ENCODE data around the gene JUND.

DNA sequence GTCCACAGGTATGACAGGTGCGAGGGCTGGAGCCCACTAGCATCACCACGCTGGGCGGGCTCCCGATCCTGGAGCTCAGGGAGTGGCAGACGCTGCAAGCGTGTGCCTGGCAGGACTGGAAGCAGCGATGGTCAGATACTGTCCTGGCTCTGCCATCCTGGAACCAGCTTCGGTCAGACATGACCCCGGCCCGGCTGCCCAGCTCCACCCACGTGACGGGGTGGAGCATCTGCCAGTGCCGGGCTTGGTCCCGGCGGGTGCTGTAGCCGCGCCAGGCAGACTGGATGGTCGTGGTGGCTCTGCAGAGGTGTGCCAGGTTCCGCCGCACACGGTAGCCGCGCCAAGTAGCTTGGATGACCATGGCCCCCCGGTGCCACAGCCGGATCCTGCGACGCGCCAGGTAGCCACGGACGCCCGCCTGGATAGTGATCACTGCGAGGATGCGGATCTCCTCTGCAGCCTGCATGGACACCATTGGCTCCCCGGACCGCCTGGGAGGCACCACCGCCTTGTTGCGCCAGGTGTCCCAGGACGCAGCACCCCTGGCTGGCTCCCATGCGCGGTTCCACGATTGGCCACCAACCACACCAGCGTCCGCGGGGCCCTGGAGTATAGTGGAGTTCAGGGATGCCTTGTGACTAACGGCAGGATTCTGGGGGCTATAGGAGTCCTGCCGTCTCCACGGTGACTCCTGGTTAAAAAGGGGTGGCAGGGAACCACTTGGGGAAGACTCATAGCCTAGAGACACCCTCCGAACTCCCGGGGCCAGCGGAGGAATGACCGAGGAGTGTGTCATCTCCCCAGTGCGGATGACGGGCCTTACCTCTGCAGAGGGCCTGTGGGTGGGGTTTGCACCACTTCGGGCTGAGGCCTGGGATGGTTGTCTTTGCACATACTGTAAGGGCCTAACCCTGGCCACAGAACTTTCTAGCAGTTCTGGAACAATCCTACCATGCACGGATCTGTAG is 23.6 kb downstream of the JUND start:
- TF ChIP-seq EZH2phosphoT487 (IDR thresholded peaks at IDR 0.05; ENCODE audit: borderline replicate concordance, low read depth, low read length), result no peak
- TF ChIP-seq, protein P1, sequence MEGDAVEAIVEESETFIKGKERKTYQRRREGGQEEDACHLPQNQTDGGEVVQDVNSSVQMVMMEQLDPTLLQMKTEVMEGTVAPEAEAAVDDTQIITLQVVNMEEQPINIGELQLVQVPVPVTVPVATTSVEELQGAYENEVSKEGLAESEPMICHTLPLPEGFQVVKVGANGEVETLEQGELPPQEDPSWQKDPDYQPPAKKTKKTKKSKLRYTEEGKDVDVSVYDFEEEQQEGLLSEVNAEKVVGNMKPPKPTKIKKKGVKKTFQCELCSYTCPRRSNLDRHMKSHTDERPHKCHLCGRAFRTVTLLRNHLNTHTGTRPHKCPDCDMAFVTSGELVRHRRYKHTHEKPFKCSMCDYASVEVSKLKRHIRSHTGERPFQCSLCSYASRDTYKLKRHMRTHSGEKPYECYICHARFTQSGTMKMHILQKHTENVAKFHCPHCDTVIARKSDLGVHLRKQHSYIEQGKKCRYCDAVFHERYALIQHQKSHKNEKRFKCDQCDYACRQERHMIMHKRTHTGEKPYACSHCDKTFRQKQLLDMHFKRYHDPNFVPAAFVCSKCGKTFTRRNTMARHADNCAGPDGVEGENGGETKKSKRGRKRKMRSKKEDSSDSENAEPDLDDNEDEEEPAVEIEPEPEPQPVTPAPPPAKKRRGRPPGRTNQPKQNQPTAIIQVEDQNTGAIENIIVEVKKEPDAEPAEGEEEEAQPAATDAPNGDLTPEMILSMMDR (conservative IDR thresholded peaks at IDR 0.05; ENCODE audit: low read length), result no peak

All from OCI-LY7 (cell line).